ENCODE data around the gene GRIK1.

The GRIK1 gene

GRCh38 chr21:29827647-29828046 lies 112.1 kb downstream of the GRIK1 start:
- DNase-seq (ENCODE audit: low spot score), result no peak

GRCh38 chr21:29827236-29827635 lies 112.6 kb downstream of the GRIK1 start:
- no peak for DNase-seq (ENCODE audit: low spot score)

- DNase-seq (ENCODE audit: low spot score), result no peak
Observed at GRCh38 chr21:29826386-29826785, 113.4 kb downstream of the GRIK1 start.

GRCh38 chr21:29825936-29826335 lies 113.9 kb downstream of the GRIK1 start:
- no peak for DNase-seq (ENCODE audit: low spot score)

GRCh38 chr21:29825345-29825744 lies 114.5 kb downstream of the GRIK1 start:
- DNase-seq (ENCODE audit: low spot score), result peak; percentile 11

GRCh38 chr21:29822064-29822463 lies 117.7 kb downstream of the GRIK1 start:
- DNase-seq (ENCODE audit: low spot score), result no peak

GRCh38 chr21:29821230-29821629 lies 118.6 kb downstream of the GRIK1 start:
- DNase-seq (ENCODE audit: low spot score), result no peak

GRCh38 chr21:29819675-29820326 lies 120.0 kb downstream of the GRIK1 start:
- no peak for DNase-seq (ENCODE audit: low spot score)

GRCh38 chr21:29818383-29818921 lies 121.3 kb downstream of the GRIK1 start:
- DNase-seq (ENCODE audit: low spot score), result no peak

GRCh38 chr21:29817450-29817849 lies 122.3 kb downstream of the GRIK1 start:
- DNase-seq (ENCODE audit: low spot score), result no peak

- no peak for DNase-seq (ENCODE audit: low spot score)
Observed at GRCh38 chr21:29812947-29813346, 126.8 kb downstream of the GRIK1 start.

GRCh38 chr21:29810871-29811270 lies 128.9 kb downstream of the GRIK1 start:
- no peak for DNase-seq (ENCODE audit: low spot score)

GRCh38 chr21:29808153-29808552 lies 131.6 kb downstream of the GRIK1 start:
- no peak for DNase-seq (ENCODE audit: low spot score)

- DNase-seq (ENCODE audit: low spot score), result no peak
Observed at GRCh38 chr21:29805105-29805504, 134.7 kb downstream of the GRIK1 start.

GRCh38 chr21:29803191-29803590 lies 136.6 kb downstream of the GRIK1 start:
- no peak for DNase-seq (ENCODE audit: low spot score)

GRCh38 chr21:29801122-29801521 lies 138.7 kb downstream of the GRIK1 start:
- DNase-seq (ENCODE audit: low spot score), result no peak

- DNase-seq (ENCODE audit: low spot score), result no peak
Observed at GRCh38 chr21:29800056-29800455, 139.7 kb downstream of the GRIK1 start.

- no peak for DNase-seq (ENCODE audit: low spot score)
Observed at GRCh38 chr21:29798840-29799239, 141.0 kb downstream of the GRIK1 start.

GRCh38 chr21:29797155-29797554 lies 142.6 kb downstream of the GRIK1 start:
- no peak for DNase-seq (ENCODE audit: low spot score)

- no peak for DNase-seq (ENCODE audit: low spot score)
Observed at GRCh38 chr21:29793712-29794111, 146.1 kb downstream of the GRIK1 start.

GRCh38 chr21:29789393-29789792 lies 150.4 kb downstream of the GRIK1 start:
- DNase-seq (ENCODE audit: low spot score), result no peak

GRCh38 chr21:29788752-29789151 lies 151.0 kb downstream of the GRIK1 start:
- no peak for DNase-seq (ENCODE audit: low spot score)

GRCh38 chr21:29787361-29787909 lies 152.4 kb downstream of the GRIK1 start:
- DNase-seq (ENCODE audit: low spot score), result no peak
